22Rv1 (cell line): Measurements from ENCODE around the gene MAML3.

Experiments used
- ZFX ChIP-seq: fragments of 450-650 bp; IDR thresholded peaks from 2 replicates; pipeline ENCODE4 v1.6.1; 2017; ENCODE audit warnings: antibody characterized with exemption, borderline replicate concordance
- TF ChIP-seq, protein P1 (sequence below): fragments of 450-650 bp; IDR thresholded peaks from 2 replicates; pipeline ENCODE4 v1.5.1; 2017; ENCODE audit warnings: mild to moderate bottlenecking

- TF ChIP-seq, protein P1, sequence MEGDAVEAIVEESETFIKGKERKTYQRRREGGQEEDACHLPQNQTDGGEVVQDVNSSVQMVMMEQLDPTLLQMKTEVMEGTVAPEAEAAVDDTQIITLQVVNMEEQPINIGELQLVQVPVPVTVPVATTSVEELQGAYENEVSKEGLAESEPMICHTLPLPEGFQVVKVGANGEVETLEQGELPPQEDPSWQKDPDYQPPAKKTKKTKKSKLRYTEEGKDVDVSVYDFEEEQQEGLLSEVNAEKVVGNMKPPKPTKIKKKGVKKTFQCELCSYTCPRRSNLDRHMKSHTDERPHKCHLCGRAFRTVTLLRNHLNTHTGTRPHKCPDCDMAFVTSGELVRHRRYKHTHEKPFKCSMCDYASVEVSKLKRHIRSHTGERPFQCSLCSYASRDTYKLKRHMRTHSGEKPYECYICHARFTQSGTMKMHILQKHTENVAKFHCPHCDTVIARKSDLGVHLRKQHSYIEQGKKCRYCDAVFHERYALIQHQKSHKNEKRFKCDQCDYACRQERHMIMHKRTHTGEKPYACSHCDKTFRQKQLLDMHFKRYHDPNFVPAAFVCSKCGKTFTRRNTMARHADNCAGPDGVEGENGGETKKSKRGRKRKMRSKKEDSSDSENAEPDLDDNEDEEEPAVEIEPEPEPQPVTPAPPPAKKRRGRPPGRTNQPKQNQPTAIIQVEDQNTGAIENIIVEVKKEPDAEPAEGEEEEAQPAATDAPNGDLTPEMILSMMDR = no peak
- no peak for TF ChIP-seq ZFX
Observed at GRCh38 chr4:139759097-139759496, 394.9 kb downstream of the MAML3 start.
